Measurements from ENCODE around the gene SLC30A9.

DNA sequence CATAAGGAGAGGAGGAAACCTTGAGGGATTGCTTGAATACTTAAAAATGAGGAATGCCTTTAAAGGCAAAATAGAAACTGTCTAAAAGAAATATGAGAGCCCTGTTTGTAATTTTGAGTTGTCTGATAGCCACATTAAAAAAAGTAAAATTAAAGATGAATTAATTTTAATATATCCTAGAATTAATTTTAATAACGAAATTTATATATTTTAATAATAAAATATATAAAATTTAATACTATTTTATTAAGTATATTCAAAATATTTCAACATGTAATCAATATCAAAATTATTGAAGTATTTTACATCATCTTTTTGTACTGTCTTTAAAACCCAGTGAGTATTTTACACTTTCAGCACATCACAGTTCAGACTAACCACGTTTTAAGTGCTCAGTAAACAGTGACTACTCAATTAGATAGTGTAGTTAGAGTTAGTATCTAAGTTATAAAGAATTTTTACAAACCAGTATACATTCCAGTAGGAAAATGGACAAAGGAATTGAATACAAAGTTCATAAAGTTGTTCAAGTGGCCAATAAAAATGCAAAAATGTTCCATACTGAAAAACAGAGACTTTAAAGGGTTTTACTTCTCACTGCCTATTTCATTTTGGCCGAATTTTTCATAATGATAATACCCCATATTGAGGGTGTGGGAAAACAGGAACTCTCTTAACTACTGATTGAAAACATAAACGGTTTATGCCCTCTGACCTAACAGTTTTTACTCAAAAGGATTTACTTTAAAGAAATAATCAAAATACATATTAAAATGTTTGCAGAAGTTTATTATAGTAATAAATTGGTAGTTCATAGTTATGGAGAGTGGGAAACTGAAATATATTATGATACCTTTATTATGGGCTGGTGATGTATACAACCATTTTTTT, 2.9 kb downstream of the SLC30A9 start:
- TF ChIP-seq, protein P1, sequence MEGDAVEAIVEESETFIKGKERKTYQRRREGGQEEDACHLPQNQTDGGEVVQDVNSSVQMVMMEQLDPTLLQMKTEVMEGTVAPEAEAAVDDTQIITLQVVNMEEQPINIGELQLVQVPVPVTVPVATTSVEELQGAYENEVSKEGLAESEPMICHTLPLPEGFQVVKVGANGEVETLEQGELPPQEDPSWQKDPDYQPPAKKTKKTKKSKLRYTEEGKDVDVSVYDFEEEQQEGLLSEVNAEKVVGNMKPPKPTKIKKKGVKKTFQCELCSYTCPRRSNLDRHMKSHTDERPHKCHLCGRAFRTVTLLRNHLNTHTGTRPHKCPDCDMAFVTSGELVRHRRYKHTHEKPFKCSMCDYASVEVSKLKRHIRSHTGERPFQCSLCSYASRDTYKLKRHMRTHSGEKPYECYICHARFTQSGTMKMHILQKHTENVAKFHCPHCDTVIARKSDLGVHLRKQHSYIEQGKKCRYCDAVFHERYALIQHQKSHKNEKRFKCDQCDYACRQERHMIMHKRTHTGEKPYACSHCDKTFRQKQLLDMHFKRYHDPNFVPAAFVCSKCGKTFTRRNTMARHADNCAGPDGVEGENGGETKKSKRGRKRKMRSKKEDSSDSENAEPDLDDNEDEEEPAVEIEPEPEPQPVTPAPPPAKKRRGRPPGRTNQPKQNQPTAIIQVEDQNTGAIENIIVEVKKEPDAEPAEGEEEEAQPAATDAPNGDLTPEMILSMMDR (conservative IDR thresholded peaks at IDR 0.05; ENCODE audit: low read depth, low read length): no peak
- no peak for TF ChIP-seq EZH2 (IDR thresholded peaks at IDR 0.05; ENCODE audit: borderline replicate concordance, low read depth, low read length, poor library complexity, severe bottlenecking)
